HL-60 (cell line): Measurements from ENCODE around the gene TREM2.

ENCODE experiments used
- DNase-seq, 2 experiments: peaks; one replicate each; pipeline ENCODE4 v3.0.0-alpha.2; 2010 to 2020; ENCODE audit warnings: low read depth in 1 of 2, low spot score in 1 of 2
- H3K27ac ChIP-seq: fragments of 250-450 bp; sonication (Bioruptor Pico); replicated peaks from 2 replicates; pipeline ENCODE4 v1.5.1; 2020; ENCODE audit warnings: mild to moderate bottlenecking, moderate library complexity
- H3K27me3 ChIP-seq: fragments of 250-450 bp; sonication (Bioruptor Pico); 2 replicates; pipeline ENCODE4 v1.5.1; 2021; ENCODE audit warnings: mild to moderate bottlenecking, moderate library complexity; ENCODE audit not compliant: insufficient read depth, poor library complexity, severe bottlenecking
- H3K4me3 ChIP-seq: replicated peaks from 2 replicates; pipeline ENCODE4 v1.5.1; 2011; ENCODE audit warnings: mild to moderate bottlenecking, control low read depth, low read length; ENCODE audit not compliant: insufficient read depth
- CTCF ChIP-seq: IDR thresholded peaks from one replicate; pipeline ENCODE4 v1.5.1; 2011; ENCODE audit warnings: low read length, control low read depth, inconsistent platforms; ENCODE audit not compliant: insufficient read depth
- GABPA ChIP-seq: IDR thresholded peaks from 2 replicates; pipeline ENCODE4 v1.6.1; 2012; ENCODE audit warnings: low read depth
- POLR2AphosphoS5 ChIP-seq: IDR thresholded peaks from 2 replicates; pipeline ENCODE4 v1.6.1; 2012; ENCODE audit warnings: low read depth
- REST ChIP-seq: IDR thresholded peaks from 2 replicates; pipeline ENCODE4 v1.6.1; 2012; ENCODE audit warnings: low read depth; ENCODE audit not compliant: insufficient replicate concordance
- SPI1 ChIP-seq: IDR thresholded peaks from 2 replicates; pipeline ENCODE4 v1.6.1; 2012; ENCODE audit warnings: low read depth, mild to moderate bottlenecking, borderline replicate concordance

TREM2 gene

DNA sequence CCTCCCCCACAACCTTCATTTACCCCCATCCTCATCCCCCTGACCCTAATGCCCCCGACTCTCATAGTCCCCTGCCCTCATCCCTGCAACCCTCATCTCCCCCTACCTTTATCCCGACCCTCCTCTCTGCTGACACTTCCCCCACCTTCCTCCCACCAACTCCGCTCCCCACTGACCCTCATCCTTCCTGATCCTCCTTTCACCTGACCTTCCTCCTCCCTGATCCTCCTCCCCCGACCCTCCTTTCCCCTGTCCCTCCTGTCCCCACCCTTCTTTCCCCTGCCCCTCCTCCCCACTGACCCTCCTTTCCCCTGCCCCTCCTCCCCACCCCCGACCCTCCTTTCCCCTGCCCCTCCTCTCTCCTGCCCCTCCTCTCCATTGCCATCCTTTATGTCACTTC is 31.0 kb upstream of the TREM2 start:
- Histone ChIP-seq H3K27ac (no peak overlapping the region), H3K27me3 (no peaks in the 10 kb centered on the region), H3K4me3 (no peak overlapping the region)
- no peak for TF ChIP-seq SPI1
- no peak for TF ChIP-seq GABPA
- no peak for TF ChIP-seq POLR2AphosphoS5
- TF ChIP-seq REST = no peak
- TF ChIP-seq CTCF = no peak
- no peak for DNase-seq

GRCh38 chr6:41193171-41193734 is 30.3 kb upstream of the TREM2 start:
- Histone ChIP-seq H3K27me3 (no peaks in the 10 kb centered on the region), H3K4me3 (no peak overlapping the region), H3K27ac (no peak overlapping the region)
- no peak for TF ChIP-seq SPI1
- no peak for TF ChIP-seq REST
- TF ChIP-seq POLR2AphosphoS5 = no peak
- TF ChIP-seq CTCF = no peak
- TF ChIP-seq GABPA = no peak
- DNase-seq = no peak

DNA sequence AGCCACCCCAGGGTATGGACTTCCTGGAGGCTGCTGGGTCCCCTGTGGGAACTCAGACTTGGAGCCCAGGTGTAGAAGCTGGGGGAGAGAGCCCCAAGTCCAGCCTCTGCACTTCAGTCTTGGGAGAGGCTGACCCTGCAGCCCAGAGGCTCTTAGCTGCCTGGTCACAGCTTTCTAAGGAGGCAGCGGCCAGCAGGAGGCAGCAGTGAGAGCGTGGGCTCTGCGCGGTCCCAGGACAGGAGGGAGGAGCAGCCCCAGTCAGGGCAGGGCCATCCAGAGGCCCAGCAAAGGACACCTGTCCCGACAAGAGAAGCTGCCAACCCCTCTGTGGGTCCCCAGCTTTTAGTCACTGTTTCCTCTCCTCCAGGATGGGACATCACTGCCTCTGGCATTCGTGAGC is 28.7 kb upstream of the TREM2 start:
- peak in 1 of 2 experiments; percentile 51 for DNase-seq
- H3K27ac ChIP-seq = no peak overlapping the region
- H3K27me3 ChIP-seq = no peaks in the 10 kb centered on the region
- H3K4me3 ChIP-seq = no peak overlapping the region
- TF ChIP-seq POLR2AphosphoS5 = no peak
- no peak for TF ChIP-seq REST
- TF ChIP-seq GABPA = no peak
- no peak for TF ChIP-seq SPI1
- TF ChIP-seq CTCF = no peak
